Measurements from ENCODE around the gene HTD2.

DNA sequence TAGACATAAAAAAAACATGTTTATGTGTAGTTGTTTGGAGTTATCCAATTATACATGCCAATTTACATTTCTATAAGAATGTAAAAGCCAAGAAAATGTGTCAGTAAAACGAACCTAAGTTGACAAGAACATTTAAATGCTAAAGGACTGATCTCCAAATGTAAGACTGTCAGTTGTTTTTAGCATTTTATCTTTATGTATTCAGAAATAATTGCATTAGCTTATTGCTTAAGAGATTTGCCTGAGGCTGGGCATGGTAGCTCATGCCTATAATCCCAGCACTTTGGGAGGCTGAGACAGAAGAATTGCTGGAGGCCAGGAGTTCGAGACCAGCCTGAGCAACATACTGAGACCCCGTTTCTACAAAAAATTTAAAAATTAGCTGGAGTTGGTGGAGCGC is 53.3 kb downstream of the HTD2 start:
- TF ChIP-seq, protein P1, sequence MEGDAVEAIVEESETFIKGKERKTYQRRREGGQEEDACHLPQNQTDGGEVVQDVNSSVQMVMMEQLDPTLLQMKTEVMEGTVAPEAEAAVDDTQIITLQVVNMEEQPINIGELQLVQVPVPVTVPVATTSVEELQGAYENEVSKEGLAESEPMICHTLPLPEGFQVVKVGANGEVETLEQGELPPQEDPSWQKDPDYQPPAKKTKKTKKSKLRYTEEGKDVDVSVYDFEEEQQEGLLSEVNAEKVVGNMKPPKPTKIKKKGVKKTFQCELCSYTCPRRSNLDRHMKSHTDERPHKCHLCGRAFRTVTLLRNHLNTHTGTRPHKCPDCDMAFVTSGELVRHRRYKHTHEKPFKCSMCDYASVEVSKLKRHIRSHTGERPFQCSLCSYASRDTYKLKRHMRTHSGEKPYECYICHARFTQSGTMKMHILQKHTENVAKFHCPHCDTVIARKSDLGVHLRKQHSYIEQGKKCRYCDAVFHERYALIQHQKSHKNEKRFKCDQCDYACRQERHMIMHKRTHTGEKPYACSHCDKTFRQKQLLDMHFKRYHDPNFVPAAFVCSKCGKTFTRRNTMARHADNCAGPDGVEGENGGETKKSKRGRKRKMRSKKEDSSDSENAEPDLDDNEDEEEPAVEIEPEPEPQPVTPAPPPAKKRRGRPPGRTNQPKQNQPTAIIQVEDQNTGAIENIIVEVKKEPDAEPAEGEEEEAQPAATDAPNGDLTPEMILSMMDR (conservative IDR thresholded peaks at IDR 0.05): no peak
- TF ChIP-seq EZH2 (IDR thresholded peaks at IDR 0.05; ENCODE audit: low read depth): no peak

Measured in PC-9 (cell line).